Measurements from ENCODE around the gene RPUSD1. TPM values are rescaled to one million over a fixed set of nuclear protein-coding genes. Genes with fewer than 3 reads are reported as not detected.

The RPUSD1 gene
- total and polyA plus RNA-seq, 2 of the 13 experiments (the other 11 are each of a cell fraction or from before 2014, with no cell fraction given) = 13.1 to 26.2 TPM

- DNase-seq (ENCODE audit: low spot score) (no peak), ATAC-seq (no peak), FAIRE-seq (no peak)
- in situ Hi-C loops (cut with HindIII; ENCODE audit: extremely low pct_ligation_motif_present, low pct_unique_long_range_greater_than_20kb) (no loop called here), intact Hi-C loops (cut with micrococcal nuclease; ENCODE audit: unreplicated experiment) (no loop called here)
- Histone ChIP-seq H3K27ac (ENCODE audit: extremely low read length, insufficient read depth, low read length) (no peak overlapping the region), H3K4me1 (ENCODE audit: insufficient read depth, low read length) (peaks cover 22% of the 10 kb centered on the region), H3K4me3 (replicated peaks in 1 of 3; ENCODE audit: insufficient read depth in 1 of 3, low read depth in 2 of 3, low read length in 3 of 3) (no peak overlapping the region), H3K9ac (ENCODE audit: insufficient read depth, low read depth, low read length) (no peak overlapping the region), H3K27me3 (ENCODE audit: control insufficient read depth in 1 of 2, insufficient read depth in 2 of 2, low read length in 2 of 2) (peaks cover 0 to 2% of the 10 kb centered on the region in 2 experiments; a peak in 3 of 5 replicates), H2AFZ (ENCODE audit: low read length) (no peak overlapping the region), H3K9me3 (ENCODE audit: low read length) (no peaks in the 10 kb centered on the region), H3K36me3 (replicated peaks in 1 of 2; ENCODE audit: control insufficient read depth in 1 of 2, insufficient read depth in 2 of 2, low read length in 2 of 2) (no peaks in the 10 kb centered on the region), H4K20me1 (ENCODE audit: insufficient read depth, low read length) (no peaks in the 10 kb centered on the region), H3K79me2 (ENCODE audit: insufficient read depth, low read length) (no peaks in the 10 kb centered on the region), H3K4me2 (ENCODE audit: low read depth, low read length) (no peak overlapping the region)
- ChIA-PET POLR2A (no interaction called here), CTCF (ENCODE audit: low intra/inter-chr PET ratio, low total read pairs) (no interaction called here)
- TF ChIP-seq PHF21A (CRISPR knock-in tag; IDR thresholded peaks at IDR 0.05) (no peak), FOXK1 (CRISPR knock-in tag; IDR thresholded peaks at IDR 0.05; ENCODE audit: borderline replicate concordance, low read depth) (no peak), ZNF512 (CRISPR knock-in tag; IDR thresholded peaks at IDR 0.05) (no peak), CENPBD1 (CRISPR knock-in tag; IDR thresholded peaks at IDR 0.05; ENCODE audit: borderline replicate concordance, low read depth) (no peak)
- BruUV-seq (replicated peaks) = no TSS peak
- WGBS (ENCODE audit: low lambda C conversion rate) = 89% methylated on average over 14 of the region's 29 CpGs
Measured at GRCh38 chr16:765488-765865, 22.7 kb downstream of the RPUSD1 start.

- DNase-seq (ENCODE audit: low spot score) (no peak), FAIRE-seq (no peak), ATAC-seq (no peak)
- no peak for TF ChIP-seq CHCHD3 (CRISPR knock-in tag; IDR thresholded peaks at IDR 0.05)
- WGBS (ENCODE audit: low lambda C conversion rate) = 79% methylated on average over 21 of the region's 38 CpGs
- H3K4me3 ChIP-seq (replicated peaks in 1 of 3; ENCODE audit: insufficient read depth in 1 of 3, low read depth in 2 of 3, low read length in 3 of 3) = no peak overlapping the region
- POLR2A ChIA-PET = no interaction called here
- no peaks in the 10 kb centered on the region for H3K9me3 ChIP-seq (ENCODE audit: low read length)
- CTCF ChIA-PET (ENCODE audit: low intra/inter-chr PET ratio, low total read pairs) = no interaction called here
- H3K4me1 ChIP-seq (ENCODE audit: insufficient read depth, low read length) = peaks cover 27% of the 10 kb centered on the region
- intact Hi-C loops (cut with micrococcal nuclease; ENCODE audit: unreplicated experiment) = no loop called here
- no peak overlapping the region for H3K9ac ChIP-seq (ENCODE audit: insufficient read depth, low read depth, low read length)
- no peaks in the 10 kb centered on the region for H3K79me2 ChIP-seq (ENCODE audit: insufficient read depth, low read length)
- in situ Hi-C loops (cut with HindIII; ENCODE audit: extremely low pct_ligation_motif_present, low pct_unique_long_range_greater_than_20kb) = no loop called here
- H3K36me3 ChIP-seq (replicated peaks in 1 of 2; ENCODE audit: control insufficient read depth in 1 of 2, insufficient read depth in 2 of 2, low read length in 2 of 2) = no peaks in the 10 kb centered on the region
- no peaks in the 10 kb centered on the region for H4K20me1 ChIP-seq (ENCODE audit: insufficient read depth, low read length)
- H3K4me2 ChIP-seq (ENCODE audit: low read depth, low read length) = no peak overlapping the region
- H3K27me3 ChIP-seq (ENCODE audit: control insufficient read depth in 1 of 2, insufficient read depth in 2 of 2, low read length in 2 of 2) = peaks cover 2 to 4% of the 10 kb centered on the region in 2 experiments; a peak in 4 of 5 replicates
- H2AFZ ChIP-seq (ENCODE audit: low read length) = no peak overlapping the region
- BruUV-seq (replicated peaks) = no TSS peak
- H3K27ac ChIP-seq (ENCODE audit: extremely low read length, insufficient read depth, low read length) = no peak overlapping the region
Measured at GRCh38 chr16:764848-765487, 23.2 kb downstream of the RPUSD1 start.
